A549 treated with CpdA at 1 μM for 4 hours (cell line): ENCODE data around the gene OR13D1. TPM values are rescaled to one million over a fixed set of nuclear protein-coding genes. Genes with fewer than 3 reads are reported as not detected.

Experiments used
- total RNA-seq: library from RNA; stranded (reverse); fragments of 200-300 nt; extraction: Qiagen RNA extraction; gene quantifications from 5 replicates; pipeline ENCODE4 v1.2.3, GENCODE V29; 2022; ENCODE audit warnings: low read depth

Gene OR13D1
- not detected in 5 replicates for total RNA-seq

DNA sequence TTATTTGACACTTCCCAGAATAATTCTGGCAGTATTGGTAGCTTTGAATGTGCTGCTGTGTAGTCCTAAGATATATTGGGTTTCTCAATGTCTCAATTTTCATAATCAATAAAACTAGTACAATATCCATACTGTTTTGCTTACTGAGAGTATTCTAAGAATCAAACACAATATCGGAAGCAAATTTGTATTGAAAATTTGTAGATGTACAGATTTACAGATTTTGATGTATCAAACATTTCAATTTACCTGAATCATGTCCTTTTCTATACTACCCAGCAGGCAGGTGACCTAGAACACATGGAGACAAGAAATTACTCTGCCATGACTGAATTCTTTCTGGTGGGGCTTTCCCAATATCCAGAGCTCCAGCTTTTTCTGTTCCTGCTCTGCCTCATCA is at the start of gene OR13D1:
Gene OR13D1 (plus strand): TSS at position 301 of the 400 bp plus-strand sequence. CDS start 0 bp downstream, at position 301.

Other genes with a start within 250 kb of the OR13D1 start
- not detected in 5 replicates for gene OR13F1, start 190.3 kb upstream of the OR13D1 start, total RNA-seq
- not detected in 5 replicates for gene OR13C4, start 167.3 kb upstream of the OR13D1 start, total RNA-seq
- not detected in 5 replicates for gene OR13C3, start 157.7 kb upstream of the OR13D1 start, total RNA-seq
- not detected in 5 replicates for gene OR13C8, start 125.3 kb upstream of the OR13D1 start, total RNA-seq
- gene OR13C5, start 95.1 kb upstream of the OR13D1 start, total RNA-seq = not detected in 5 replicates
- not detected in 5 replicates for gene OR13C2, start 88.9 kb upstream of the OR13D1 start, total RNA-seq
- not detected in 5 replicates for gene OR13C9, start 76.3 kb upstream of the OR13D1 start, total RNA-seq
- gene NIPSNAP3A, start 53.2 kb downstream of the OR13D1 start, total RNA-seq = 11.1 to 16.2 TPM (median 13.5 TPM) in 5 replicates
- 0.53 to 0.90 TPM (median 0.64 TPM) in 5 replicates for gene NIPSNAP3B, start 69.6 kb downstream of the OR13D1 start, total RNA-seq
- gene ABCA1, start 233.6 kb downstream of the OR13D1 start, total RNA-seq = 5.0 to 6.8 TPM (median 5.5 TPM) in 5 replicates